NCI-H2029 (cell line): ENCODE results near the gene SULF2.
A peak's percentile ranks its signal among the peaks of the same experiment; 100 is the strongest.

ENCODE experiments used
- DNase-seq: peaks from one replicate; lab custom pipeline; 2025; lab: John Stamatoyannopoulos, UW

Gene SULF2

DNA sequence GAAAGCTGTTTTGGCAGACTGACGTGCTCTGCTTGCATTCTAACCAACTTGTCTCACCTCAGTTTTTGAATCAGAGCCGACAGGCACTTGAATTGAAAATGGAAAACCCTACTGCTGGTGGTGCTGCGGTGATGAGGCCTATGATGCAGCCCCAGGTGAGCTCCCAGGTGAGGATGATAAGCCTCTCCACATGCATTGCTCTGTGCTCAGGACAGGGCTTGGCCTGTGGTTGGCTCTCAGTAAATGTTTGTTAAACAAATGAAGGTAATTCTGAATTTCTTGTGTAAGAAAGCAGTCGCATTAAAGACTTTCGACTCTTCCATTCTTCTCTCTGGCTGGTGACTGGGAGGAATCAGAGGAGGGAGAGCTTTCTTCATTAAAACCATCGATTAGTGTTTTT, 136.3 kb downstream of the SULF2 start:
- DNase-seq, result no peak

DNA sequence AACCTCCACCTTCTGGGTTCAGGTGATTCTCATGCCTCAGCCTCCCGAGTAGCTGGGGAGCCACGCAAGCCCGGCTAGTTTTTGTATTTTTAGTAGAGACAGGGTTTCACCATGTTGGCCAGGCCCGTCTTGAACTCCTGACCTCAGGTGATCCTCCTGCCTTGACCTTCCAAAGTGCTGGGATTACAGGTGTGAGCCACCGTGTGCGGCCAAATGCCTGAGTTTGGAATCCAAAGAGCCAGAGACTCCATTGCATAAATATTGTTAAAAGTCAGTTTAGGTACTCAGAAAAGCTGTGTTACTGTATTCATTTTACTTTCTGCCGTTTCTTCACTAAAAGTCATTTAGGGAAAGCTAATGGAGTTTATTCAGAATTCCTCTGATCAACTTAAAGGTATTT, 137.3 kb downstream of the SULF2 start:
- no peak for DNase-seq

DNA sequence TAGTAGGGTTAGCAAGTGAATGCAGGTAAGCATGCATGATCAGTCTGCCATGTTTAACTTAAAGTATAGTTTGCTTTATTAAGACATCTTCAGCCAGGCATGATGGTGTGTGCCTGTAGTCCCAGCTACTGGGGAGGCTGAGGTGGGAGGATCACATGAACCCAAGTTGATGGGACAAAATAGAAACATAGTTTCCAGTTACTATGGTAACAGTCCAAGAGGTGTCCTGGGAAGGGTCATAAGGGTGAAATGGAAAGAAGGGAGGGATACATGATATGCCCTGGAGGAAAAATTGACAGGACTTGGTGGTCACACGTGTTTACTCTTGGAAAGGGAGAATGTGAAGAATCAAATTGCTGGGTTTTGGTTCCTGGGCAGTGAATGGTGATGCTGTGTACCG, 139.6 kb downstream of the SULF2 start:
- no peak for DNase-seq

DNA sequence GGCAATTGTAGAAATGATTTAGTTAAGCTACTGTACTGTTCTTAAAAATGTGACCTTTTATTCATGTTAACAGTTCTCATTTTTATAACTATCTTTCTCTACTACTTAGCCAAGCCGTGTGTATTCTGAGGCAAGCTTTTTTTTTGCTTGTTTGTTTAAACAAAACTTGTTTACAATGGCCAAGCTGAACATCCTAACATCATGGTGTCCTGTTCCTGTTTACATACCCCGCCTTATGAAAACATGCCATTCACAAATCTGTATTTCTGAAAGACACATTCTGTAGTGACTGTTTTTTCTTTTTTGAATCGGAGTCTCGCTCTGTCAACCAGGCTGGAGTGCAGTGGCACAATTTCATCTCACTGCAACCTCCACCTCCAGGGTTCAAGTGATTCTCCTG, 142.7 kb downstream of the SULF2 start:
- DNase-seq, result peak; percentile 60

DNA sequence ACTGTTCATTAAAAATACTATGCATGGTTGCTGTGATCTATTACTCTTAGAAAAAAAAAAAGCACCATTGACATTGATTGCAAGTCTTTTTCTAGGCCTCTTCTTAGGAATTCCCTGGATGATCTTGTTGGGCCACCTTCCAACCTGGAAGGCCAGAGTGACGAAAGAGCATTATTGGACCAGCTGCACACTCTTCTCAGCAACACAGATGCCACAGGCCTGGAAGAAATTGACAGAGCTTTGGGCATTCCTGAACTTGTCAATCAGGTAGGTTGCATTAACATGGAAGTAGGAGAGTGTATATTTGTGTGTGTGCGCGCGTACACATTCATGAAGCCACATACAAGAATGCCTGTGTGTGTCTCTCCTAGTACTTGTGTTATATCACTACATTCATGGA, 143.2 kb downstream of the SULF2 start:
- no peak for DNase-seq

DNA sequence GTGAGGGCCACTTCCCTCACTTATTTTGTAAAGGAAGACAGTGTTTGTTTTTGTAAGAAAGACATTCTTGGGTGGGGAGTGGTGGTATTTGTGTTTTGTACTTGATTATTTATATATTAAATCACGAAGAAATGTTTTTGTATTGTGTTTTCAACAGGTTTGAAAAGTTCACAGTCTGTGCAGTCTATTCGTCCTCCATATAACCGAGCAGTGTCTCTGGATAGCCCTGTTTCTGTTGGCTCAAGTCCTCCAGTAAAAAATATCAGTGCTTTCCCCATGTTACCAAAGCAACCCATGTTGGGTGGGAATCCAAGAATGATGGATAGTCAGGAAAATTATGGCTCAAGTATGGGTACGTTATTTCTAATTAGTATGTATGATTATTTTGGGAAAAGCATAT, 146.4 kb downstream of the SULF2 start:
- DNase-seq, result no peak

DNA sequence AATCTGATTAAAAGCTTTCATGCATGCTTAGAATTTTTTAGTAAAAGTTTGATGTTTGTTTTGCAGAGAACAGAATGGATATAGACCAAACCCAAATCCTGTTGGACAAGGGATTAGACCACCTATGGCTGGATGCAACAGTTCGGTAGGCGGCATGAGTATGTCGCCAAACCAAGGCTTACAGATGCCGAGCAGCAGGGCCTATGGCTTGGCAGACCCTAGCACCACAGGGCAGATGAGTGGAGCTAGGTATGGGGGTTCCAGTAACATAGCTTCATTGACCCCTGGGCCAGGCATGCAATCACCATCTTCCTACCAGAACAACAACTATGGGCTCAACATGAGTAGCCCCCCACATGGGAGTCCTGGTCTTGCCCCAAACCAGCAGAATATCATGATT, 150.0 kb downstream of the SULF2 start:
- DNase-seq, result no peak

DNA sequence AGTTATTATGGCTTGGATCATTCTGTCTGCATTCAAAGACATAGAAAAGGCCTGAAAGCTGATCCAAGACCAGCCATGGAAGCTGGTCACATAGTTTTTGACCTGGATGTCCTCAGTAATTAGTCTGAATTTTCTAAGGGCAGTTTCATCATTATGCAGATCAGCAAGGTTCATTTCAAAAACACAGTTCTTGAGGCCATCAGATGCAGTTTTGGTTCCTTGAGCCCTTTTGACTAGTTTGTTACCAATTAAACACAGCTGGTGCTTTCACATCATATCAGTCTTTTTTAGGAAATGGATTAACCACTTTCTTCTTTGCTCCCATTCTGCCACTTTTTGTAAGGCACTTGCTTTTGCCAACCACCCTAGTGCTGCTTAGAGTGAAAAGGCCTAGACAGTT, 154.2 kb downstream of the SULF2 start:
- DNase-seq, result no peak

DNA sequence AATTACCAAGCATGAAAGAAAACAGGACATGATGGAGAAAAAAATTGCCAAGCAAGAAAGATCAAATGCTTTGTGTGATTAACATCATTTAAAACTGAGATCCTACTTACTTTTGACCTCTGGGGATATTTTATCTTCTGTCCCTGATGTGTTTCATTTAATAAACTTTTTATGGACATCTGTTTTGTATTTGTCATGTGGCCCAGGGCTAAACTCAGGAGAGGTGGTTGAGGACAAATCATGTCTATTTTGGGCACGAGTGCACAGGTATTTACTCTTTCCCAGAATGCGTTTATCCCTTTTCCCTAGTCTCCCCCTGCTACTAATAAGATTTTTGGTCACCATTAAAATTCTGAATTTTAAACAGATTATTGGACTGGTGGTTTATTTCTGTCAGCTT, 155.4 kb downstream of the SULF2 start:
- no peak for DNase-seq

DNA sequence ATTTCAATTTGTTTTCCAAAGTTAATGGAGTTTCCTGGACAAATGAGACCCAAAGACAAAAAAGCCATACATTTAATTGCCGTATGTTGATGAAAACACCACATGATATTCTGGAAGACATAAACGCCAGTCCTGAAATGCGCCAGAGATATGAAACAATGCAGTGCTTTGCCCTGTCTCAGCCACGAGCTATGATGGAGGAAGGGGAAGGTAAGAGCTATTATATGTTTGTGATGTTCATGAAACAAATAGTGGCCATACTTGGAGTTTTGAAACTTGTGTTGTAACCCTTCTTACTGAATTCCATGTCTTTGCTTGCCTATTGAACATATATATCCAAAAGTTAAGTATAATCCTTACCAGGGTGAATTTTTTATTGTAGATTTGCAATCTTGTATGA, 157.7 kb downstream of the SULF2 start:
- DNase-seq, result no peak

DNA sequence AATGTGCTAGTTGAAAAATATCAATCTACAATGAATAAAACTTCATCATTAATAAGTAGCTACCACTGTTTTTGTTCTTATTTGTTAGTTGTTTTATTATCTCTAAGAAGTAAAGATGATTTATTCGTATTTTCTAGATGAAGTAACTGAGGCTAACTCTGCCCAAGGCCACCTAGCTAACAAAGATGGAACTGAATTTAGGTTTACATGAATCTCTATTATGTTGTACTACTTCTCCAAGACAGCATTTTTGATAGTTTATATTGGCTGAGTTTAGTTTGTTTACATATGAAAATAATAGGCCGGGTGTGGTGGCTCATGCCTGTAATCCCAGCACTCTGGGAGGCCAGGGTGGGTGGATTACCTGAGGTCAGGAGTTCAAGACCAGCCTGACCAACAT, 162.1 kb downstream of the SULF2 start:
- no peak for DNase-seq

DNA sequence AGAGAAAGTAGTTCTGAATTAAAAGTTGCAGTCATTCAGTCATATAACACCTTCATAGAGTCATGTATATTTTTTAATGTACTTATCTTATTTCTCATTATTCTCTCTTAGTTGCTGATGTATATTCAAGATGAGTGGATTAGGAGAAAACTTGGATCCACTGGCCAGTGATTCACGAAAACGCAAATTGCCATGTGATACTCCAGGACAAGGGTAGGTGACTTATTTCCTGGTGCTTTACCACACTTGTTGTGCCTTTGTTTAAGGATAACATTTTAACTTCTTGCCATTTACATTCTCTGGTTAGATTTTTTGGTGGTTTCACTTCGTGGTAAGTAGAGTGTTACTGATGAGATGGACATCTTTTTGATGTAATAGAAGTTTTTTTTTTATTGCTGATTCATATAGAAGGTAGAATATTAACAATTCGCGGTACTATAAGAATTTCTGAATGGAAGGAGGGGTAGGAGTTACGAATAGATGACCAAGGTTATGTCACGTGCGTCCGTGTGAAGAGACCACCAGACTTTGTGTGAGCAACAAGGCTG, 163.1 kb downstream of the SULF2 start:
- no peak for DNase-seq

DNA sequence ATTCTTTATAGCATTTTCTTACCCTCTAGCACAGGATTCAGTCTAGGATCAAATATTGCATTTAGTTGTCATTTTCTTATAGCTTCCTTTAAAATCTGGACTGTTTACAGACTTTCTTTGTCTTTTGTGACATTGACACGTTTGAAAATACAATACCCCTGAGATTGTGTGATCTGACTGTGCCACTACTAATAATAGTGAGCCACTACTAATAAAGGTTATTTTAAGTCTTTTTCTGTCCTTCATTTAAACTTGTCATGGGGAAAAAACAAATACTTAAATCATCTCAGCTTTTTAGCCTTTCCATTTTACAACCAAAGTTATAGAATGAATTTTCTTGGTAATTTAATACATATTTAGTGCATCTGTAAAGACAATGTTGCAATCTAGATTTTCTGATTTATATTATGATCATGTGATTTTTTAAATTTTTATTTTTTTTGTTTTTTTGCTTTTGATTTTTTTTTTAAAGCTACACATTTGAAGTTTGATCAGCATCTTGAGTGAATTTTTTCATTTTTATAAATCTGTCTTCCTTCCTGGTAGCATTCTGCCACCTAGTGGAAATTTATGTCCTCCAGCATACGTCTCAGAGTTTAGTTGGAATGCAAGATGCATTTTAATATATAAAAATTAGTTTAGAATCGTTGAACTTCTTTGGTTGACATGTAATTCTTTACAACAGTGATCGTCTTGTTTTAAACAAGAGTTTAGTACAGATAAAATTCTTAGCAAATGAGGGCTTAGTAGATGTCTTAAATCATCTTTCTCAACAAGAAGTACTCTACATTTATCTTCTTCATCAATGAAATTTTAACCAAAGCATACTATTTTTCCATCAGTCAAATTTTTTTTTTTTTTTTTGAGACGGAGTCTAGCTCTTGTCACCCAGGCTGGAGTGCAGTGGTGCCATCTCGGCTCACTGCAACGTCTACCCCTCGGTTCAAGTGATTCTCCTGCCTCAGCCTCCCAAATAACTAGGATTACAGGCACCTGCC, 164.2 kb downstream of the SULF2 start:
- DNase-seq, result peak; percentile 67

DNA sequence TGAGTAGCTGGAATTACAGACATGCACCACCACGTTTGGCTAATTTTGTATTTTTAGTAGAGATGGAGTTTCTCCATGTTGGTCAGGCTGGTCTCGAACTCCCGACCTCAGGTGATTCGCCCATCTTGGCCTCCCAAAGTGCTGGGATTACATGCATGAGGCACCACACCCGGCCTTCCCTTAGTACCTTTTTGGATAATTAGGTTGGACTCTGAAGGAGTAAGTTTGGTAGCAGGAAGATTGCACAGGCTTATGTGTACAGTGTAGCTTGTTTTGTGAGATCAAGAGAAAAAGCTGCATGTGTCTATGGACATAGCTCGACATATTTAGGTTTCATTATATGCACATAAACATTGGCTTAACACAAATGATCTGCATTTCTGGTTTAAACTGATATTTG, 166.8 kb downstream of the SULF2 start:
- DNase-seq, result no peak

DNA sequence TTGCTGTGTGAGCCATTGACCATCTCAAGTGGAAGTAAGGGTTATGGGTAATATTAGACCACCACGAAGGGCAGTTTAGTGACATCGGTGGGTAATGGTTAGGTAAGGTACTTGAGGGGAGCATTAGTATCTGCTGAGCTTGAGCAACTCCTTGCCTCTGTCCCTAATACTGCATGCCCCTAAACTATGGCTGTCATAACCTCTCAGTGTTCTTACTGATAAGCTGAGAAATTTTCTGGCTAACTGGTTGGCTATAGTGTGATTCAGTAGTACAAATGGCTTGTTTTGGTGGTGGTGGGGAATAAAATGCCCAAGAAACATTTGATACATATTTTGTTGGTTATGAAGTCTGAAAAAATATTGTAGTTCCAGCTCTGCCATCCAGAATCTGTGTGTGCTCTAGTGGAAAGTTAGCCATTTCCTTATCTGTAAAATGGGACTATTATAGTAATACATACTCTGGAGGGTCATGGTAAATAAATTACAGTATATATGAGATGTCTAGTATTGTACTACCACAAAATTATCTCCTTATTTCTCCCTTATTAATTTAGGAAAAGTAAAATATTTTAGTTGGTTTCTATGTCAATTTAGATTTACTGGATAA, 170.5 kb downstream of the SULF2 start:
- no peak for DNase-seq

DNA sequence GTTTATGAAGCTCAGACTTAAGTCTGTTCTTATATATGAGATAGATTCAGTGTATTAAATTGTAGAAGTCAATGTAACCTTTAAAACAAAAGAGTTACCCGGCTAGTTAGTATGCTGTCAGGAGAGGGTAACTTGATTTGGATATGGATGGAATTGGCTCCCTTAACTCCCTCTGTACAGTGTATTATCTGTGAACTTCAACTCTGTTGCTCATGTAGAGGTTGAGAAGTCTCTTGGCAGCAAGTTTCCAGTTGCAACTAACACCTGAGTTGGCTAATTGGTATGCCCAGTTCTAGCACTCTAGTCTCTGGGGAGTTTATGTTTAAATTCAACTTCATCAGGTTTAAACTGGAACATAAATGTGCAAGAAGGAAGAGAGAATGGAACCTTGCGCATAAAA, 172.6 kb downstream of the SULF2 start:
- no peak for DNase-seq

DNA sequence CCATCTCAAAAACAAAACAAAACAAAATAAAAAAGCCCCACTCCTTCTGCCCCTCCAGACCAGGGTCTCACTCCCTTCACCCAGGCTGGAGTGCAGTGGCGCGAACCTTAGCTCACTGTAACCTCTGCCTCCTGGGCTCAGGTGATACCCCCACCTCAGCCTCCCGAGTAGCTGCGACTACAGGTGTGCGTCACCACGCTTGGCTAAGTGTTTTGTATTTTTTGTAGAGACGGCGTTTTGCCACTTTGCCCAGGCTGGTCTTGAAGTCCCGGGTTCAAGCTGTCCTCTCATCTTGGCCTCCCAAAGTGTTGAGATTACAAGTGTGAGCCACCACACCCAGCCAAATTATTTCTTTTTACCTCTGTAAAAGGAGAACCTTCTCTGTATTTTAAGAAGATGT, 173.5 kb downstream of the SULF2 start:
- DNase-seq, result no peak

DNA sequence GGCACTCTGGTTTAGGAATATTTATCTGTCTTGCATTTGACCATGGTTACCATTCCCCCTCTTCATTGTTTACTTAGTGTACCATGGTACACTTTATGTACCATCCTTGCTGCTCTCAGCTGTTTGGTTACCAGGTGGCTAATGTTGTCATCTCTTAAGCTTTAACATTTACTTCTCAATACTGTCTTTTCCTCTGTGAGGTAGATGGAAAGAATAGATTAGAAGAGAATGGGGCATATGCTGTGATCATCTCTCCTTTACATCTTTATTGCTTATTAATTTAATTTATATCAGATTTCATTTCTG, 174.4 kb downstream of the SULF2 start:
- no peak for DNase-seq

DNA sequence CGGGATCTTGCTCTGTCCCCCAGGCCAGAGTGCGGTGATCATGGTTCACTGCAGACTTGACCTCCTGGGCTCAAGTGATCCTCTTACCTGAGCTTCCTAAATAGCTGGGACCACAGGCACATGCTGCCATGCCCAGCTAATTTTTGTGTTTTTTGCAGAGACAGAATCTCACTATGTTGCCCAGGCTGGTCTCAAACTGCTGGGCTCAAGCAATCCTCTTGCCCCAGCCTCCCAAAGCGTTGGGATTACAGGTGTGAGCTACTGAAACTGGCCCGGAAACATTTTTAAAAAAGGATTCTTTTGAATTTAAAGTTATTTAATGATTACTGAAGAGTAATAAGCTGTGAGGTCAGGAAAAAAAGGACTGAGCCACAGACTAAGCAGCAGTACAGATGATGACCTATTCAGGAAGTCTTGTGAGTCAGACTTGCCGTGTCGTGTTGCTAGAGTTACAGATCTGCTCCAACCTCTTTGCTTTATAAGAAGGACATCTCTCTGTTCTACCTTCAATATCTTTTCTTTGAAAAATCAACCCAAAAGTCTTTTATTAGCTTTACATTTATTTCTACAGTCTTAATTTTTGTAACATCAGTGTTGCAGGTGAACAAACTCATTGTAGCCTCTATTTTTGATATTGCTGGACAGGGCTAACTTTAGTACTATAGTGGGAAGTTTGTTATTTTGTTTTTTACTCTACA, 174.9 kb downstream of the SULF2 start:
- DNase-seq, result no peak

DNA sequence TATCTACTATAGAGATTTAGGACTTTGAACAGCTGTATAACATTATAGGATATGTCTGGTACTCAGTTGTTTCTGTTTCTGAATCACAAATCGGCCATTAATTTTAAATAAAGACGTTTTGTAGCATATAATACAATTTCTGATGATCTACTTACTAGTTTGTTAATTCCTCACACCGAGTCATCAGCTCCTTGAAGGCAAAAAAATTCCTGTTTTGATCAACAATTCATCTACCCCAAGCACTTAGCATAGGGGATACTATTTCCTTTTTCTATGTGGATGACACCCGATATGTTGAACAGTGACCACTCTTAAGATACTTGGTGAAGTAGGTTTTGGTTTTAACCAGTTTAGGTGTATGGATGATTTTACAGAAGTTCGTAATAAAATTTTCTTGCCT, 176.3 kb downstream of the SULF2 start:
- DNase-seq, result no peak
